GM19455 (cell line): Measurements from ENCODE around the gene ANKRD29.
"Not testable (repeated sequence)": the region's sequence is repeated elsewhere in the genome, so short reads cannot be mapped to it uniquely, and the experiment has no call there.

Experiments
- ATAC-seq: cut with Tn5 transposase; IDR thresholded peaks from one replicate; pipeline ENCODE4 v1.9.1; 2021; ENCODE audit not compliant: unreplicated experiment

The ANKRD29 gene

GRCh38 chr18:23584019-23584983 lies 78.4 kb downstream of the ANKRD29 start:
- no peak for ATAC-seq

- no peak for ATAC-seq
Observed at GRCh38 chr18:23583071-23583865, 79.4 kb downstream of the ANKRD29 start.

DNA sequence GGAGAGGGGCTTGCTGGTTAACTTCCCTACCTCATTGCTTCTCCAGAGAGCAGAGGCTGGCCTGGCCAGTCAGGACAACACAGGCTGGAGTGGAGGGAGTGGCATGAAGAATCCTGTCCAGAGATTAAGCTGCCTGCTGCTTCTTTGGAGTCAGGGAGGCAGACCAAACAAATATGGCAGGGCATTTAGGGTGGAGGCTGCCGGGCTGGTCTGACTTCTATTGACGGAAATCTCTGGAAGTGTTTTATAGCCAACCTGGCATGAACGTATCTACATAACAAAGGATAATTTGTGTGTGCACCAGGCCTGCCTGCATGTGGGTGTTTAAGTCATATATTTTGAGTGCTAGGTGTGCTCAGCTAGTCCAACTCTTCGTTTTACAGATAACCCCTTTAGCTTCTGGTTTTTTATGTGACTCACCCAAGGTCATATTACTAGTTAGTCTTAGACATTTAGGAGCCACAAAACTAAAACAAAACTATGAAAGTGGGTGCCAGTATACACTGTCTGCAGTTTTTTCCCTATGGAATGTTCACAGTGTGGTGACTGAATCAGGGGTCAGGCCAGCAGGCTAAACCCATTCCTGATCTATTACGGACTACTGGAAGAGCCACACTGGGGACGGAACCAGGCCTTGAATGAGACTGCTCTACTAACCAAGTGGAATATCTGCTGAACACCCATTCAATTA lies 81.9 kb downstream of the ANKRD29 start:
- ATAC-seq, result no peak

- no peak for ATAC-seq
Observed at GRCh38 chr18:23578891-23579653, 83.6 kb downstream of the ANKRD29 start.

- no peak for ATAC-seq
Observed at GRCh38 chr18:23578067-23578701, 84.5 kb downstream of the ANKRD29 start.

- ATAC-seq, result not testable (repeated sequence)
Observed at GRCh38 chr18:23577521-23577920, 85.2 kb downstream of the ANKRD29 start.

DNA sequence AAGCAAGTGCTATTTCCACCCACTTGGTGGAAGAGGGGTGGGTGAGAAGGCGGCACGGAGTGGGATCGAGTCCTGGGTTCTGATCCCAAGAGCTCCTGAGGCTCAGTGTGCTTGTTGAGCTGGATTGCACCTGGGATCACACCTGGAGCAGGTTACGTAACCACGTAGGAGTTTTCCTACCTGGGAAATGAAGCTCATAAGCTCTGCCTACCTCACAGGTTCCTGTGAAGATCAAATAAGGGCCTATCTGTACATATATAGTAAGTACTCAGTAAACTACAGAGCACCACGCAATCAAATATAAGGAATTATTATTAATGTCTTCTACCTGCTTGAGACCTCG lies 87.4 kb downstream of the ANKRD29 start:
- ATAC-seq, result no peak

GRCh38 chr18:23574611-23575308 lies 88.0 kb downstream of the ANKRD29 start:
- no peak for ATAC-seq

GRCh38 chr18:23573626-23574431 lies 88.9 kb downstream of the ANKRD29 start:
- no peak for ATAC-seq

GRCh38 chr18:23573020-23573419 lies 89.7 kb downstream of the ANKRD29 start:
- no peak for ATAC-seq

- no peak for ATAC-seq
Observed at GRCh38 chr18:23572570-23572969, 90.1 kb downstream of the ANKRD29 start.

DNA sequence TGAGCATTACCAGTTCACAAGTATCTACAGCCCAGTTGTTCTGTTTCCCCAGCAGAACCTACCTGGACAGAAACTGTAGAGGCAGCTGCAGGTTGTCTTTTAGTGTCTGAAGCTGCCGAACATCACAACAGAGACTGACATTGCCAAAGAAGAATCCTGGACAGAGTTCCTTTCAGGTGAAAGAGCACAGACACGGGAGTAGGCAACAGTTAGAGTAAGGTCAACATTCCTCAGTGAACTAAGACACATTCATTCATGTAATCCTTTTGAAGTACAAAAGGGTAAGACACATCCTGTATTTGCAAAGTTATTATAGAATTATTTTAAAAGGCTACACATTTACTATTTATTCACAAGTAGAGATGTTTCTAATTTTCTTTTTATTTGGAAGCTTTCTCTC lies 90.7 kb downstream of the ANKRD29 start:
- no peak for ATAC-seq

- ATAC-seq, result no peak
Observed at GRCh38 chr18:23570912-23571504, 91.7 kb downstream of the ANKRD29 start.

GRCh38 chr18:23569299-23570063 lies 93.2 kb downstream of the ANKRD29 start:
- ATAC-seq, result no peak

DNA sequence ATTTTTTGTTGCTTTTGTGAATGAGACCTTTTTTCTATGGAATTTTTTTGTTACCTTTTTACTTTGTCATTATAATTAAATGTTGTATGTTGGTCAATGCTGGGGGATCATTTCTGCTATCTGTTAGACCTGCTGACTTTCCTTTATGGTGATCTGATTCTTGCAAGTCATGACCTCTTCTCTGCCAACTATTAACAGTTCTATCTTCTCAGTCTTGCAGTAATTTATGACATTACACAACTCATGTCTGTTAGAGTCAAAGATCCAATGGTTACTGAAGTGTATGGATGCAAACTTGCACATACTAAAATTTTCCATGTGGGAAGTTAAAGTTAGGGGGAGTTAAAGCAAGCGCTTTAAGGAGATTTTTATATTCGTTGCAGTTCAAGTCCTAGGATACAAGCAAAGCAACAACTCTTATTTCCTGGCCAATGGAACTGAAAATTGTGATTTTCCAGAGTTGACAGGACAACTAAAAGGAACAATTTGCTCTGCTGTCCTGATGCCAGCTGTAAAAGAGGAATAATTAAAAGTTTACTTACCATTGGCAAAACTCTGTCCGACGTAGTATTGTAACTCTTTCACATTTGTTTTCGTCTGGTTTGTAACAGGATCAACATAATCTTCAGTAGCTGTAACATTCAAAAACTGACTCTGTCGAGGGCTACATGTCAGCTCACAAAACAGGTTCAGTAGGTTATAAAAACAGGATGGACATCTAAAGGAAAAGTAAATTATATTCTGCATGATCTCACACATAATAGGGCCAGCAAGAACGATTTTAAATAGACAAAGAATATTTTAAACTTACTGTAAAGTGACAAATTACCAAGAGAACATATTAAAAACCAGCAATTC lies 94.2 kb downstream of the ANKRD29 start:
- no peak for ATAC-seq

- no peak for ATAC-seq
Observed at GRCh38 chr18:23567671-23568070, 95.0 kb downstream of the ANKRD29 start.
